HepG2 (cell line): ENCODE results near the gene TSGA10IP. TPM values are rescaled to one million over a fixed set of nuclear protein-coding genes. Genes with fewer than 3 reads are reported as not detected.

ENCODE experiments used
- ARID4A ChIP-seq: sonication (generic); formaldehyde crosslinking; IDR thresholded peaks from 2 replicates; pipeline ENCODE4 v1.5.0; 2020; ENCODE audit warnings: mild to moderate bottlenecking, missing genetic modification reagents, borderline replicate concordance
- BATF2 ChIP-seq: sonication (generic); formaldehyde crosslinking; IDR thresholded peaks from 2 replicates; pipeline ENCODE4 v1.8.0; 2022; ENCODE audit warnings: mild to moderate bottlenecking, missing genetic modification reagents, moderate library complexity
- ETV6 ChIP-seq: sonication (generic); formaldehyde crosslinking; conservative IDR thresholded peaks from 2 replicates; pipeline ENCODE4 v1.4.0; 2020; ENCODE audit warnings: missing genetic modification reagents
- FOXO1 ChIP-seq: sonication (generic); formaldehyde crosslinking; IDR thresholded peaks from 2 replicates; pipeline ENCODE4 v1.4.0; 2020; ENCODE audit warnings: missing genetic modification reagents
- HMGXB4 ChIP-seq, 2 experiments: sonication (generic) in 1 of 2; formaldehyde crosslinking in 1 of 2; IDR thresholded peaks; 2 replicates each; pipeline versions ENCODE4 v1.4.0 to v1.6.1; 2018 to 2020; ENCODE audit warnings: missing genetic modification reagents in 2 of 2, borderline replicate concordance in 1 of 2, low read depth in 1 of 2, mild to moderate bottlenecking in 1 of 2, missing biosample characterization in 1 of 2
- KDM1A ChIP-seq: IDR thresholded peaks from 2 replicates; pipeline ENCODE4 v1.6.1; 2016; ENCODE audit warnings: missing compliant biosample characterization
- KDM5B ChIP-seq: sonication (generic); formaldehyde crosslinking; IDR thresholded peaks from 2 replicates; pipeline ENCODE4 v1.4.0; 2020; ENCODE audit warnings: missing genetic modification reagents, mild to moderate bottlenecking, borderline replicate concordance
- KLF11 ChIP-seq: IDR thresholded peaks from 2 replicates; pipeline ENCODE4 v1.6.1; 2016; ENCODE audit warnings: missing compliant biosample characterization
- NFYC ChIP-seq: IDR thresholded peaks from 2 replicates; pipeline ENCODE4 v1.6.1; 2016; ENCODE audit warnings: missing genetic modification reagents, missing compliant biosample characterization
- RFX1 ChIP-seq: fragments of 450-650 bp; IDR thresholded peaks from 2 replicates; pipeline ENCODE4 v1.6.1; 2017
- TCF7 ChIP-seq: sonication (generic); IDR thresholded peaks from 2 replicates; pipeline ENCODE4 v1.6.1; 2016; ENCODE audit warnings: antibody characterized with exemption, low read depth
- TEAD3 ChIP-seq: optimal IDR thresholded peaks from 2 replicates; pipeline ENCODE3; 2016; ENCODE audit warnings: borderline replicate concordance
- THRA ChIP-seq: sonication (generic); formaldehyde crosslinking; IDR thresholded peaks from 2 replicates; pipeline ENCODE4 v1.4.0; 2020; ENCODE audit warnings: missing genetic modification reagents, borderline replicate concordance
- ZFP36L2 ChIP-seq: sonication (generic); formaldehyde crosslinking; IDR thresholded peaks from 2 replicates; pipeline ENCODE4 v1.4.0; 2020; ENCODE audit warnings: missing genetic modification reagents
- ZFX ChIP-seq: sonication (generic); formaldehyde crosslinking; IDR thresholded peaks from 2 replicates; pipeline ENCODE4 v1.4.0; 2020; ENCODE audit warnings: mild to moderate bottlenecking, low read depth, missing genetic modification reagents, moderate library complexity
- ZMYM4 ChIP-seq: sonication (generic); formaldehyde crosslinking; IDR thresholded peaks from 2 replicates; pipeline ENCODE4 v1.8.1; 2023; ENCODE audit warnings: mild to moderate bottlenecking, missing genetic modification reagents
- ZNF205 ChIP-seq: IDR thresholded peaks from 2 replicates; pipeline ENCODE4 v1.6.1; 2018; ENCODE audit warnings: missing biosample characterization, missing genetic modification reagents
- ZNF543 ChIP-seq: sonication (generic); formaldehyde crosslinking; IDR thresholded peaks from 2 replicates; pipeline ENCODE4 v1.4.0; 2020; ENCODE audit warnings: mild to moderate bottlenecking, missing genetic modification reagents
- ZNF709 ChIP-seq: sonication (generic); formaldehyde crosslinking; IDR thresholded peaks from 2 replicates; pipeline ENCODE4 v1.5.0; 2020; ENCODE audit warnings: mild to moderate bottlenecking, missing genetic modification reagents
- ZNF746 ChIP-seq: sonication (generic); formaldehyde crosslinking; IDR thresholded peaks from 2 replicates; pipeline ENCODE4 v1.8.0; 2022; ENCODE audit warnings: mild to moderate bottlenecking, missing genetic modification reagents
- ZNF790 ChIP-seq: sonication (generic); formaldehyde crosslinking; IDR thresholded peaks from 2 replicates; pipeline ENCODE4 v1.8.0; 2022; ENCODE audit warnings: missing genetic modification reagents, mild to moderate bottlenecking, borderline replicate concordance
- polyA plus RNA-seq, 8 experiments: library from polyadenylated mRNA; depleted of rRNA in 3 of 8; stranded (reverse) in 7 of 8; unstranded in 1 of 8; fragments of >200 nt; fragmentation: Illumina TruSeq in 4 of 8; extraction: Trizol in 4 of 8; gene quantifications; 2 replicates each; pipeline versions ENCODE4 v1.2.1 to v1.2.3, GENCODE V29; 2011 to 2016; ENCODE audit warnings: low read depth in 4 of 8, missing spikeins in 1 of 8, mixed read lengths in 1 of 8; ENCODE audit not compliant: insufficient read depth in 1 of 8
- total RNA-seq, 5 experiments: library from RNA; depleted of rRNA; stranded (reverse); fragments of >200 nt; fragmentation: Illumina TruSeq; extraction: Trizol; gene quantifications; 2 replicates each; pipeline ENCODE4 v1.2.3, GENCODE V29; 2016; ENCODE audit warnings: low read depth in 1 of 5

TSGA10IP gene
- total and polyA plus RNA-seq, 2 of the 13 experiments (the other 11 are each of a cell fraction or from before 2014, with no cell fraction given) = not detected

- 0 out of 2 replicates have a peak, but pooled peaks have one; percentile 39 for TF ChIP-seq KLF11
- TF ChIP-seq ARID4A (CRISPR knock-in tag) = peak; percentile 79; the same call in 1 of the 2 replicates
- peak; percentile 62; the same call in 1 of the 2 replicates for TF ChIP-seq KDM5B (CRISPR knock-in tag)
- TF ChIP-seq ZFX (CRISPR knock-in tag) = peak; percentile 81
- no peak; the same call in 1 of the 2 replicates for TF ChIP-seq ZFP36L2 (CRISPR knock-in tag)
- TF ChIP-seq ZMYM4 (CRISPR knock-in tag) = peak; percentile 95
- TF ChIP-seq NFYC (CRISPR knock-in tag) = peak; percentile 25; the same call in 1 of the 2 replicates
- peak; percentile 88 for TF ChIP-seq THRA
- TF ChIP-seq ZNF746 (CRISPR knock-in tag) = peak; percentile 74; the same call in 1 of the 2 replicates
- TF ChIP-seq ZNF205 (CRISPR knock-in tag) = peak; percentile 52; the same call in 1 of the 2 replicates
- peak; percentile 77 for TF ChIP-seq TEAD3 (CRISPR knock-in tag)
- TF ChIP-seq RFX1 = no peak
- peak; percentile 62; the same call in 1 of the 2 replicates for TF ChIP-seq KDM1A (CRISPR knock-in tag)
- no peak for TF ChIP-seq ZNF709 (CRISPR knock-in tag)
- TF ChIP-seq HMGXB4 (CRISPR knock-in tag; IDR thresholded peaks at IDR 0.05; ENCODE audit: borderline replicate concordance in 1 of 2, low read depth in 1 of 2) = peak in 1 of 2 experiments; percentile 90; a peak in 2 of 4 replicates
- 0 out of 2 replicates have a peak, but pooled peaks have one; percentile 22 for TF ChIP-seq ZNF790
- TF ChIP-seq ZNF543 = peak; percentile 81
- peak; percentile 82 for TF ChIP-seq FOXO1 (CRISPR knock-in tag)
- no peak for TF ChIP-seq TCF7
- peak; percentile 87 for TF ChIP-seq ETV6 (CRISPR knock-in tag)
- no peak for TF ChIP-seq BATF2
Observed at GRCh38 chr11:65919141-65919572, 26.1 kb upstream of the TSGA10IP start, which contains the start of gene DRAP1 (continued).
